GM12891 (cell line): ENCODE measurements around the gene CXCL12.

Source experiments
- DNase-seq: peaks from one replicate; pipeline ENCODE4 v3.0.0; 2011; ENCODE audit warnings: low spot score; ENCODE audit not compliant: insufficient read length
- FAIRE-seq: peaks from 2 replicates; lab custom pipeline; 2011; peaks lifted over from hg19 to GRCh38; lab: Jason Lieb, UNC
- PAX5 ChIP-seq: IDR thresholded peaks from 2 replicates; pipeline ENCODE4 v1.6.1; 2011; ENCODE audit warnings: low read length, moderate library complexity, mild to moderate bottlenecking; ENCODE audit not compliant: insufficient read depth, severe bottlenecking
- POLR2A ChIP-seq: IDR thresholded peaks from 2 replicates; pipeline ENCODE4 v1.6.1; 2011; ENCODE audit warnings: low read depth, low read length, control low read depth
- POLR2AphosphoS5 ChIP-seq: IDR thresholded peaks from 2 replicates; pipeline ENCODE4 v1.6.1; 2011; ENCODE audit warnings: low read depth, low read length, control low read depth
- POU2F2 ChIP-seq: IDR thresholded peaks from 2 replicates; pipeline ENCODE4 v1.6.1; 2011; ENCODE audit warnings: low read depth, mild to moderate bottlenecking, control low read depth, low read length, moderate library complexity
- SPI1 ChIP-seq: IDR thresholded peaks from 2 replicates; pipeline ENCODE4 v1.6.1; 2011; ENCODE audit warnings: low read depth, low read length, control low read depth
- TAF1 ChIP-seq: IDR thresholded peaks from 2 replicates; pipeline ENCODE4 v1.6.1; 2011; ENCODE audit warnings: low read depth, low read length, control low read depth

Gene CXCL12

DNA sequence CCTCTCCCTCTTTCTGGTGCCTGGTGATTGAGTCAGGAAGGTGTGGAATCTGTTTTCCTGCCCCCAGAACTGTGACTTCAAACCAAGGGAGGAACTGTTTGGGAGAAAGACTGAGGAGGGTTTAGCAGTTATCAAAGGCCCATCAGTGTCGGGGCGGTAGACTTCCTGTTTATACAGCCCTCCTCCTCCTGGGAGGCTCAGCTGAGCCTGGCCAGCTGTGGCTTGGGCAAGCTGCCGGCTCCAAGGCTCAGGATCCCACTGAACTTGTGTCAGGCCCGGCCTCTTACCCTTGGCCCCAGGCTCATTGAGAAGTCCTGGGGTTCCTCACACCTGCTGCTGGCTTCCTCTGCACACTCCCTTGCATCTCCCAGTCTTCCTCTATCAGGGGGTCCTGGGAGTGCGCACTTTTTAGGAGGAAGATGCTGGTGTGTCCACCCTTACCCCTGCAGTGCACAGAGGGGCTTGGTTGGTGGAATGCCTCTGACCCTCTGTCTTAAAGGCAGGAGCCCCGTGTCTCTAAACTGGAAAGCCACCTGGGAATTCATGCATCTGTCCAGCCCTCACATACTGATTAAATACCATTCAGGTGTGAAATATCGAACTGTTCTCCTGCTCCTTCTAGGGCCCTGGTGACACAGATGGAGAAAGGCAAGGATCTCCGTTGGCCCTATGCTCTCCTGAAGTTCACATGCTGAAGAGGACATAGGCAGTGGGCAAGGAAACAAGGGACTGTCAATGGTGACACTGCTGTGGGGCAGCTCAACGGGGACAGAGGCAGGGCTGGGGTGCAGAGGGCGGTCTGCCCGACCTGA lies 32.4 kb downstream of the CXCL12 start:
- FAIRE-seq (no peak), DNase-seq (no peak)
- TF ChIP-seq SPI1 (no peak), PAX5 (no peak), POLR2AphosphoS5 (no peak), POU2F2 (no peak), TAF1 (no peak), POLR2A (no peak)

DNA sequence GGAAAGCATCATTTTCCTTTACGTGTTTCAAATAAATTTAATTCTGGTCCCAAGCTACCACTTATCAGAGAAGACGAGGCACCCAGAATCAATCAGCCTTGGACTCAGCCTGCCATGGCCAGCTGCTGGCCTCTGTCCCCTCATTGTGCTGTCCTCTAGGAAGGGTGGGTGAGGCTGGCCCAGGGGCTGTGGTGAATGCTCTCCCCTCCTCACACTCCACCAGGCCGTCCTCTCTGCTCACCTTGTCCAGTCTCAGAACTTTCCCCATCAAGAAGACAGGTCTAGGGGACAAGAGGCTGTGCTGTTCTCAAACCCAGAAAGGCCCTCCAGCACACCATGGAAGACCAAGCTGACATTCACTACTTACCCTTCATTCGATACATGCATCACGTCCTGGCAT lies 36.4 kb downstream of the CXCL12 start:
- DNase-seq = no peak
- TF ChIP-seq POLR2AphosphoS5 (no peak), POU2F2 (no peak)
- no peak for FAIRE-seq

DNA sequence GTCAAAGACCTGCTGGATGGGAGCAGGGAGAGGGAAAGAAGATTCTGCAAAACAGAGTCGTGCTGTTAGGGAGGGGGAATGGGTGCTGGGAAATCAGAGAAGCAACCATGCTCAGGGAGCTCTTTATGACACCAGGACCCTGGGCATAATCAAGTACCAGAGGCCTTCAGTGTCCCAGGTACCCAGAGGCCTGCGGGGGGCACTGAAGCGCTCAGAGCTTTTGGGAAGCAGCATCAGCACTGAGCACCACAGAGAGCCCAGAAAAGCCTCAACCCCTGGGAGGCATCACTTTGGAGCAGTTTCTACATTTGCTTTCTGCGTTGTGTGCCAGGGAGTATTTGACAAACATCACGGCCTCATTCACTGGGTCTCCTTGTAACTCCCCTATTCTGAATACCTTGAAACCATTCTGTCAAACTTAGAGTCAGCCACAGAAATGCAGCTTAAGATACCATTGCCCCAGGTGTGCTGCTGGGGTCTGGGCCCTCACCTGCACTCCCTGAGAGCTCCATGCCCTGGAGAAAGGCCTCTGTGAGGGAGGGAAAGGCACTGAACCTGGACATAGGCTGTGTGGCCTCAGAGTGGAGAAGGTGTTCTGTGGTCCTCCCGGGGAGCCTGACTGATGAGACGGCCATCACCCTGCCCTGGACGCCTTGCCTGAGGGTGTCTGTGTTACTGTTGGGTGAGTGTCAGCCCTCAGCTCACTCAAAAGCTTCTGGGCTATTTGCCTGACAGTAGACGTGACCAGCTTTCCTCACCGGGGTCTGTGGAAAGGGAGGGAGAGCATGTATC lies 37.1 kb downstream of the CXCL12 start:
- DNase-seq = no peak
- FAIRE-seq = no peak
- no peak for TF ChIP-seq SPI1
- TF ChIP-seq PAX5 = no peak
- no peak for TF ChIP-seq POLR2A
- no peak for TF ChIP-seq TAF1
- no peak for TF ChIP-seq POLR2AphosphoS5
- TF ChIP-seq POU2F2 = no peak

DNA sequence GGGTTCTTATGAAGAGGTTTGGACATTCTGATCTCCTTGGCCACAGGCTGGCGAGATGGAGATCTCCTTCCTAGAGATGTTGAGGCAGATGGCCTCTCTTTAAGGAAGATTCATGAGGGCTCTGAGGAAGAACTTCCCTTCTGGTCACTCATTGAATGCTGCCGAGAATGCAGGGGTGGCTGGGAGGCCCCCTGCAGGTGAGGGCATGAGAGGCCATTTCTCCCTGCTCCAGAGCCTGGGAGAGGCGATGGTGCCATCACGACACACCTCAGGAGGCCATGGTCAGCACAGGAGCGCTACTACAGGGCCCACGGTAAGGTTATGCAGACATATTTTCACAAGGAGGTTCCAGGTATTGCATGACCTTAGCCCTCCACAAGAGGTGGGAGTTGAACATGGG lies 40.2 kb downstream of the CXCL12 start:
- DNase-seq (no peak), FAIRE-seq (no peak)
- TF ChIP-seq TAF1 (no peak), PAX5 (no peak), POU2F2 (no peak), POLR2AphosphoS5 (no peak)

DNA sequence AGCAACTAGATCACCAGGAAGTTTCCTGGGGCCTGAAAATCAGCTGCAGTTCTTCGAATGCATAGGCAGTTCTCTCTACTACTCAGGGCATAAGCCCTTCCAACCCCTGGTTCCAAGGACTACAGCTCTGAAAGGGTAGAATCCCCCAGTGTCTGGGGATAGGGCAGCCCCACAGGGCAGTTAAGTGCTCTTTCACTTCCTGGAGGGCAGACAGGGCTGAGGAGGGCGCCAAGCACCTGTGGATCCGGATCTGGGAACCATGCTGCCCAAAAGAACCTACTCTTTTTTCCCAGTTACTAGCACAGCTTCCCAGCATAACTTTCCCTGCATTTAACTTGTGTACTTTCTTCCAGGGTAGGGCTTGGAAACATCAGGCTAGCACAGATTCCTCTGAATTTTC lies 41.1 kb downstream of the CXCL12 start:
- TF ChIP-seq POU2F2 (no peak), POLR2A (no peak), POLR2AphosphoS5 (no peak), TAF1 (no peak), SPI1 (no peak), PAX5 (no peak)
- no peak for FAIRE-seq
- no peak for DNase-seq

DNA sequence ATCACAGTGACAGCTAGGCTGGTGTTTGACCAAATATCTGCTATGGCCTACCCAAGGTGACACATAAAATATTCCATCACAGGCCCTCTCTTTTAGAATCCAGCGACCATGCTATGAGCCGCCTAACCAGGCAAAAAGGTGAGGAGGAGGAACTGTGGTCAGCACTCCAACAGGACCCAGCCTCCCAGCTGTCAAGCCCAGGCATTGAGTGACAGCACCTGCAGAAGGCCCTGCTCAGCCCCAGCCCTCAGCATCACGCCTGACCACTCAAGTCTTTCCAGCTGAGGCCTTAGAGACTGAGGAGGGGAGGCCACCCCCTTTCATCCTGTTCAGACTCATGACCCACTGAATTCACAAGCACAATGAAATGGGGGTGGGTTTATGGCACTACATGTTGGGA lies 43.0 kb downstream of the CXCL12 start:
- TF ChIP-seq SPI1 = no peak
- no peak for TF ChIP-seq POLR2AphosphoS5
- TF ChIP-seq PAX5 = no peak
- DNase-seq = no peak
- no peak for FAIRE-seq

DNA sequence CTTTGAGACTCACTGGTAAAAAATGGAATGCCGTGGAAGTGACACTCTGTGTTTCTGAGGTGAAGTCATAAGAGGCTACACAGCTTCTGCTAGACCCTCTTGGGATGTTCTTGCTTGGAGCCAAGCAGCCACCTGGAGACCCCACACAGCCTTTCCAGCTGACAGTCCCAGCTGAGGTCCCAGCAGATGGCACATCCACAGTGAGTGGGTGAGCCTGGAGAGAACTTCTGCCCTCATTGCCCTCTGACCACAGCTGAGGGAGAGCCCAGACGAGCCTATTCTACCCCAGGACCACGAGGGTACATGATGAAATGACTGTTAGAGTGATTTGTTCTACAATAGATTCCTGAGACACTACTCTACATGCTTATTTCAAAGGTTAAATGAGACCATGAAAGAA lies 44.3 kb downstream of the CXCL12 start:
- DNase-seq (no peak), FAIRE-seq (no peak)
- no peak for TF ChIP-seq POU2F2
- TF ChIP-seq SPI1 = no peak
- no peak for TF ChIP-seq PAX5
- no peak for TF ChIP-seq POLR2AphosphoS5
- no peak for TF ChIP-seq POLR2A
- TF ChIP-seq TAF1 = no peak

DNA sequence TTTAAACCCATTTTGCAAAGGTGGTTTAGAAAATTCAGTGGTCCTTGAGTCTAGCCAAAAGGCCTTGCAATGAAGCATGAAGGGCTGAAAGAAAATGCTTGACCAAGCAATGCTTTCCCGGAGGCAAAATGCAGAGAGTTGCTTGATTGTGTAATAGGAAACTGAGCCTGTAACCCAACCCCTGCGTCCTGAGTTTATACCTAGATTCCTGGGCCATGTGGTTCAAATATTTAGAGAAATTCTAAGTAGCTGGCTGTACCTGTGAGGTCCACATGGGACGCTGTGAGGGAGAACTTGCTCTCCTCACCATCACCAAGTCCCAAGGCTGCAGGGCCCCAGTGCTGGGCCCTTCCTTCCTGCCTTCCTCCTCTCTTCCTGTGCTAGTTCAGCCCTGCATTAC lies 45.7 kb downstream of the CXCL12 start:
- TF ChIP-seq POLR2A = no peak
- DNase-seq = no peak
- FAIRE-seq = no peak

DNA sequence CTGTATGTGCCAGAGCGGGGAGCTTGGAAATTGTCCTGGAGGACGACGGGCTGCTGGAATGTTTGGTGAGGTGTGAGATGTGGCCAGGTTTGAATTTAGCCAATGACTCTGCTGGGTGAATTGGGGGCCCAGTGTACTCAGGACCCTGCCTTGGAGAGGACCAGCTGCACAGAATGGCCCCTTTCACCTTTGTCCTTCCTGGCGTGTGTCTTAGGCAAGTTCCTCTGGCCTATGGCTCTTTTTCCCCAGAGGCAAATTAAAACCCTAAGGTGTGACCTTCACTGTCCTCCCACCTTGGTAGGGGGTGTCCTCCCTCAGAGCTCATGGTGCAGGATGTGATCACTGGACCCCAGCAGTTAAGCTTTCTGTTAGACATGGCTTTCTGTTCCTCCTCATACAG lies 47.8 kb downstream of the CXCL12 start:
- FAIRE-seq (no peak), DNase-seq (no peak)
- TF ChIP-seq SPI1 = no peak
- TF ChIP-seq POU2F2 = no peak
- no peak for TF ChIP-seq TAF1
- TF ChIP-seq POLR2AphosphoS5 = no peak
- TF ChIP-seq PAX5 = no peak
- TF ChIP-seq POLR2A = no peak

DNA sequence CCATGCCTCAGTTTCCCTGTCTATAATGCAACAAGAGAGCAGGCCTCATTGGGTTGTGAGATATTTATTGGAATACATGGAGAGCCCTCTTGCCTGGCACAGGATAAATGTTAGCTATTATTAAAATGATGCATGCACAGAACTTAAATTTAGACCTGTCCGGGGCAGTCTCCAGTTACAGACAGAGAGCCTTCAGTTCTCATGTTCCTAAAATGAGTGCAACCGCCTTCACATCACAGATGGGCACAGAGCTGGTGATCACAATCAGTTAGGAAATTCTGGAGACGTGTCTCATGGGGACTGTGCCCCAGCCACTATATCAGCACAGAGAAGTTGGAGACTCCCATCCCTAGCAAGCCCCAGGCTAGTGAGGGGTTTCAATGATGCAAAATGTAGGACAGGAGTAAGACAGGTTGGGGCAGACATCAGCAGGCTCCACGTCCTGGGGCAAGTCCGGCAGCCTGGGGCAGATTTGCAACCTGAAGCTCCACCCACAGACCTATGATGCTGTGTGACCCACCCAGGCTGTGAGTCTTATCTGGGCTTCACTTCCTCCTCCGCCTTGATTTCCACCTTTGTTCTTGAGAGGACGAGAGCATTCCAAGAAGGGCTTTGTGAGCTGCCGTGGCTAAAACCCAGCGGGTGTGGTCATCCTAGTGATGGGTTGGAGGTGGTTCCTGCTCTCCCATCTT lies 49.4 kb downstream of the CXCL12 start:
- no peak for FAIRE-seq
- no peak for DNase-seq
- no peak for TF ChIP-seq POLR2AphosphoS5
- TF ChIP-seq POU2F2 = no peak
- TF ChIP-seq TAF1 = no peak
- TF ChIP-seq SPI1 = no peak
- TF ChIP-seq POLR2A = no peak
- TF ChIP-seq PAX5 = no peak
